Measurements from ENCODE around the gene CABS1. TPM values are rescaled to one million over a fixed set of nuclear protein-coding genes. Genes with fewer than 3 reads are reported as not detected.

CABS1 gene
- total RNA-seq, 1 donor from 2014 or later, result 0.26 TPM

GRCh38 chr4:70365479-70365878 lies 30.7 kb downstream of the CABS1 start:
- Histone ChIP-seq H3K4me2 (no peak overlapping the region), H3K9ac (no peak overlapping the region), H3F3A (ENCODE audit: low read depth) (no peaks in the 10 kb centered on the region), H3K27me3 (no peaks in the 10 kb centered on the region), H2AFZ (replicated peaks) (no peak overlapping the region), H3K4me3 (no peak overlapping the region), H3K27ac (no peak overlapping the region), H3K79me2 (ENCODE audit: low read depth) (no peaks in the 10 kb centered on the region), H3K36me3 (no peaks in the 10 kb centered on the region), H4K20me1 (ENCODE audit: low read depth) (no peaks in the 10 kb centered on the region), H3K4me1 (no peaks in the 10 kb centered on the region), H3K9me3 (ENCODE audit: low read depth) (no peaks in the 10 kb centered on the region)
- Mint-ChIP-seq H3K27me3 (ENCODE audit: insufficient read depth, low read depth) (no peaks in the 10 kb centered on the region), H3K9me3 (no peaks in the 10 kb centered on the region), H3K36me3 (no peaks in the 10 kb centered on the region), H3K4me1 (no peaks in the 10 kb centered on the region), H3K4me3 (no peak overlapping the region), H3K27ac (no peak overlapping the region)
- DNase-seq (ENCODE audit: low spot score), result no peak
- TF ChIP-seq EZH2phosphoT487 (IDR thresholded peaks at IDR 0.05) (no peak), EZH2 (IDR thresholded peaks at IDR 0.05) (no peak), CTCF (IDR thresholded peaks at IDR 0.05) (no peak)

GRCh38 chr4:70367813-70368212 lies 33.0 kb downstream of the CABS1 start:
- DNase-seq (ENCODE audit: low spot score), result no peak
- Histone ChIP-seq H3F3A (ENCODE audit: low read depth) (no peaks in the 10 kb centered on the region), H3K79me2 (ENCODE audit: low read depth) (no peaks in the 10 kb centered on the region), H3K27me3 (no peaks in the 10 kb centered on the region), H3K4me1 (no peaks in the 10 kb centered on the region), H2AFZ (replicated peaks) (no peak overlapping the region), H3K9ac (no peak overlapping the region), H3K4me3 (no peak overlapping the region), H3K9me3 (ENCODE audit: low read depth) (no peaks in the 10 kb centered on the region), H3K4me2 (no peak overlapping the region), H3K27ac (no peak overlapping the region), H3K36me3 (no peaks in the 10 kb centered on the region), H4K20me1 (ENCODE audit: low read depth) (no peaks in the 10 kb centered on the region)
- no peaks in the 10 kb centered on the region for H3K27me3 Mint-ChIP-seq (ENCODE audit: insufficient read depth, low read depth)
- no peak for TF ChIP-seq CTCF (IDR thresholded peaks at IDR 0.05)
- TF ChIP-seq EZH2phosphoT487 (IDR thresholded peaks at IDR 0.05), result no peak
- no peak for TF ChIP-seq EZH2 (IDR thresholded peaks at IDR 0.05)
- H3K36me3 Mint-ChIP-seq, result no peaks in the 10 kb centered on the region
- H3K4me3 Mint-ChIP-seq, result no peak overlapping the region
- no peaks in the 10 kb centered on the region for H3K4me1 Mint-ChIP-seq
- H3K9me3 Mint-ChIP-seq, result no peaks in the 10 kb centered on the region
- no peak overlapping the region for H3K27ac Mint-ChIP-seq

- H3K4me3 Mint-ChIP-seq, result no peak overlapping the region
- no peak overlapping the region for H3K9ac ChIP-seq
- H3K4me2 ChIP-seq, result no peak overlapping the region
- H3K27me3 Mint-ChIP-seq (ENCODE audit: insufficient read depth, low read depth), result no peaks in the 10 kb centered on the region
- no peaks in the 10 kb centered on the region for H3K9me3 ChIP-seq (ENCODE audit: low read depth)
- no peaks in the 10 kb centered on the region for H3K79me2 ChIP-seq (ENCODE audit: low read depth)
- no peak overlapping the region for H2AFZ ChIP-seq (replicated peaks)
- peaks cover 4% of the 10 kb centered on the region for H3K9me3 Mint-ChIP-seq
- H3K27ac Mint-ChIP-seq, result no peak overlapping the region
- no peaks in the 10 kb centered on the region for H3K36me3 ChIP-seq
- no peaks in the 10 kb centered on the region for H3K4me1 ChIP-seq
- H3K27me3 ChIP-seq, result no peaks in the 10 kb centered on the region
- H4K20me1 ChIP-seq (ENCODE audit: low read depth), result no peaks in the 10 kb centered on the region
- H3K27ac ChIP-seq, result no peak overlapping the region
- no peaks in the 10 kb centered on the region for H3K36me3 Mint-ChIP-seq
- no peaks in the 10 kb centered on the region for H3F3A ChIP-seq (ENCODE audit: low read depth)
- no peak overlapping the region for H3K4me3 ChIP-seq
- TF ChIP-seq CTCF (IDR thresholded peaks at IDR 0.05), result no peak
- TF ChIP-seq EZH2phosphoT487 (IDR thresholded peaks at IDR 0.05), result no peak
- no peak for TF ChIP-seq EZH2 (IDR thresholded peaks at IDR 0.05)
- no peaks in the 10 kb centered on the region for H3K4me1 Mint-ChIP-seq
- no peak for DNase-seq (ENCODE audit: low spot score)
Observed at GRCh38 chr4:70371987-70372386, 37.2 kb downstream of the CABS1 start.
